Right ventricle myocardium superior (tissue), 1 donor: ENCODE measurements around the gene C1orf174. TPM values are rescaled to one million over a fixed set of nuclear protein-coding genes. Genes with fewer than 3 reads are reported as not detected.

Experiments used
- ATAC-seq: fragments of 200-7000 bp; cut with Tn5 transposase; one replicate; pipeline ENCODE4 v1.9.1; 2020; ENCODE audit warnings: mild to moderate bottlenecking; ENCODE audit not compliant: poor library complexity
- DNase-seq: peaks from one replicate; pipeline ENCODE4 v3.0.0-alpha.2; 2020
- intact Hi-C: fragments of 100-400 bp; cut with DNase I; formaldehyde crosslinking; loops from one replicate; pipeline ENCODE4 v1.11.2; 2022
- total RNA-seq: library from RNA; stranded (reverse); fragmentation: NEBNext Ultra II Directional; extraction: Animal tissue kit (Norgen Biotek cat#: 25700); gene quantifications from one replicate; pipeline ENCODE4 v1.2.1, GENCODE V29; 2021
- donor health status: DM: no; HTN: yes; CAD: no; lungs with severe emphysema.

Gene C1orf174
- total RNA-seq, 1 donor from 2014 or later = 12.6 TPM

DNA sequence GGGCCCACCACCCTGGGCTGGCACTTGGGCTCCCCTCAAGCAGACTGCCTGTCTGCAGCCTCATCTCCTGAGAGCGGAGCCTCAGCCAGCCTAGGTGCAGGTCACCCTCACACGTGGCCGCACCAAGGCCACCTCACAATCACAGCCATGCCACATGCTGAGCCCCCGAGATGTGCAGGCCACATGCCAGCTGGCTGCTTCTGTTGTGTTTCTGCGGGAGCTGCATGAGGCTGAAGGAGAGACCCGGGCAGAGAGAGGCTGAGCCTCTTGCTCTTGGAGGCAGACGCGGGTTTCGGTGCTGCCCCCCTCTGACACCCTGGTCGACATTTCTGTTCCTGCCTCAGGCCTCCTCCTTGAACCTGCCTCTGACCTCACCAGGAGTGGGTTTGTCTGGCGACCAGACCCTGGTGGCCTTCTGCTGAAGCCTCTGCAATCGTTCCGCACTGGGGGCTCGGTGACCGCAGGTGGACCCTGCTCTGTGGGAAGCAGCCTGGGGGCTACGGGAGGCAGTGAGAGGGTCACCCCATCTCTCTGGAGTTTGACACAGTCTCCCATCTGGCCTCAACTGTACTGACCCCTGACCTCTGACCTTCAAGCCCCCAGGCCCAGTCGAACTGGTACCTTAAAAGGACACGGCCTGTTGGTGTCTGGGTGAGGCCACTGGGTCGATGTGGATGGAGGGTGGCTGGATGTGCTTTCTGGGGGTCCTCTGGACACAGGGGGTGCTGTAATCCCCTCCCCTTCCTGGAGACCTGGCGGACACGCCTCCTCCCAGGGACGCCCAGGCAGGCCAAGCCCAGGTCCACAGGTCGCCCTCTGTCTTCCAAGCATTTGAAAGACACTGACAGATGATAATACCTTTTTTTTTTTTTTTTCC, 13.0 kb upstream of the C1orf174 start:
- DNase-seq = no peak
- intact Hi-C loops = loop anchor here (10.0 kb wide), 2 partner anchors 912 to 1832 kb away; no protein-coding TSS in a partner anchor
- ATAC-seq = no peak

DNA sequence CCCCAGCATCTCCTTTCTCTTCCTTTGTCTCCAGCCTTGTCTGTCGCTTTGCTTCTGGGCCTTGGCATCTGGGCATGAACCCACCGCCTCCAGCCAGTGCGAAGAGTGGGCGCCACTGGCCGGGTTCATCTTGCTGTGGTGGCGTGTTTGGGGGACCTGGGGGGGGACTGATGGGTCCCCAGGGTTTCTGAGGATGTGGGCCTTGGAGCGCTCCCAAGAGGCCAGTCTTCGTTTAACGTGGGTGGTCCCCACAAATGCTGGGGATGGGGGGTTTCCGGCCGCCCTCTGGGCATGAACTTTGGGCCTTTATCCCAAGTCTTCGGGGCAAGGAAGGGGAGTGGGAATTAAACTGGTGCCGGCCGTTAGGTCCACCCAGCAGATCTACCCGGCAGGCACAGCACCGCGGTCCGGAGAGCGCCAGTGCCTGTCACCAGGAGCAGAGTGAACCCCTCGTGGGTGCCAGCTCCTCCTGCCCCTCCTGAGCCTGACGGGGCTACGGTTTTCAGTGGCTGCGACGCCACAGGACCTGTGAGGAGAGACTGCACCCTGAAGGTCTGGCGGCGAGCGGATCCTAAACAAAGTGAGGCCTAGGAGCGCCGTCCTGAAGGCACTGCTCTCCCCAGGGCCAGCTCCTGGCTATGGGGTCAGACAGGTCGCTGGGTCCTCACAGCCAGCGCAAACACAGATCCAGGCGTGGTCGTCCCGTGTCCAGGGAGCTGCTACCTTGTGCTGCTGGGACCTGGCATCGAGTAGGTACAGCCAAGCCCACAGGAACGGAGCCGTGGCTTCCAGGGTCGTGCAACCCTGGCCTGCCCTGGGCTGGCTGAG, 12.1 kb upstream of the C1orf174 start:
- DNase-seq (no peak), ATAC-seq (no peak)
- intact Hi-C loops = loop anchor here (10.0 kb wide), 2 partner anchors 913 to 1833 kb away; no protein-coding TSS in a partner anchor

DNA sequence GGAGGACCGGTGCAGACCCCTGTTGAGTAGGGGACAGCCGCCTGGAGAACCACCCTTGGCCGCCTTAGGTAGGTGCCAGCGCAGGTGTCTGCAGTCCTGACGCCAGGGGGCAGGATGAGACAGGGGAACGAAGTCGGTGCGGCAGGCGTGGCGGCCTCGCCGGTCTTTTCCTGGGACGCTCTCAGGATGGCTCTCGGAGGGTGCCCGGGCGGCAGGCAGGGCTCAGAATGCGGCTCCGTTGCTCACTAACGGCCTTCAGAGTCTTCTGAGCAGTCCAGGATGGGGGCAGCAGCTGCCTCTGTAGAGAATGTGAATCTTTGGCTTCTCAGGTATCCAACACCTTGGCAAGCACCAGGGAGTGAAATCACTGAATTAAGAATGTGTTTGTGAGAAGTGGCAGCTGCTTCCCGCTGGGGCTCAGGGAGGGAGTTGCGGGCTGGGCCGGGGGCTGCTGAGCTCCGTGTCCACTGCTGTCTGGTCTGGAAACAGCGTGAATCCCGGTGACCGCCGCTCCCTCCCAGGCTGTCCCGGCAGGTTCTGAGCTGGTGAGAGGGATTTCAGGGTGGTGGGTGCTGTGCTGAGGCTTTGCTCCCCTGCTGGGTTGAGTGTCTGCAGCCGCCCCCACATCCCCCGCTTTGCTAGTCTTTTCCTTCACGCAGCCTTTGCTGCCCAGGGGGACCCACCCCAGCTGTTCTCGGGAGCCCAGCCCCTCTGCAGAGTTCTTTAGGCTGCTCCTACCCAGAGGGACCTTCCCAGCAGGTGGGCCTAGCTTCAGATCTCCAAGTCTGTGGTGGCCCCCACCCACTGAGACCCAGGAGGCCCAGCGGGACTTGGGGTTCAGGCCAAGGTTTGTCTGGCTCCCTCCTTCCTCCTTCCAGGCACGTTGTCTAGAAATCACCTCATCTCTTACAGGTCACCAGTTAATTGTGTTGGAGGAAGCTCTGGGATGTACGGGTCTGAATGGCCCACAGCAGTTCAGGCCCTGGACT, 11.1 kb upstream of the C1orf174 start:
- intact Hi-C loops = loop anchor here (10.0 kb wide), 2 partner anchors 914 to 1834 kb away; no protein-coding TSS in a partner anchor
- peak; percentile 83 for ATAC-seq
- peak; percentile 74 for DNase-seq

DNA sequence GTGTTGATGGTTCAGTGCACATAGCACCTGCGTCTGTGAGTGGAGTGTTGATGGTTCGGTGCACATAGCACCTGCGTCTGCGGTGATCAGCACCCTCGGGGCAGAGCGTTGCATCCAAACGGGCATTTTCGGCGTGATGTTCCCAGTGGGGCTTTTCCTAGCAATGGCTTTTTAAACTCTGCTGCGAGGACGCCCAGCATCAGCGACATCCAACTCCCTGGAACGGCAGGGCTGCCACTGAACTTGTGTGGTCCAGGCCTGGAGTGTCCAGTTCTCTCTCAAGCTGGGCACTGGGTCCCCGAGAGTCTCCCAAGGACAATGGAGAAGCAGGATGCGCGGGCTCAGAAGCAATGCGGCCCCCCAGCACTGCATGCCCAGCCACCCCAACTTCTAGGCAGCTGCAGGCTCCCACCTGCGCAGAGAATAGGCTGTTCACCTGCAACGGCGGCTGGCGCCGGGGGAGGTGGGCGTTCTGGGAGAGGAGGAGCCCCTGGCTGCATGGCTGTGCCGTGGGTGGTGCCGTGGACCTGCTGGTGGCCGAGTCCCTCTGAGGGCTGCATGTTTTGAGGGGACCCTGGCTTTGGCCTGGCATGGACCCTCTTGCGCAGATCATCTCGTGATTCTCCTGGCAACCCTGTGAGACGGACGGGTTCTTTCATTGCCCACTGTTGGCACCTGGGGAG, 10.1 kb upstream of the C1orf174 start:
- ATAC-seq (no peak), DNase-seq (no peak)
- intact Hi-C loops = loop anchor here (10.0 kb wide), 2 partner anchors 915 to 1835 kb away; no protein-coding TSS in a partner anchor

DNA sequence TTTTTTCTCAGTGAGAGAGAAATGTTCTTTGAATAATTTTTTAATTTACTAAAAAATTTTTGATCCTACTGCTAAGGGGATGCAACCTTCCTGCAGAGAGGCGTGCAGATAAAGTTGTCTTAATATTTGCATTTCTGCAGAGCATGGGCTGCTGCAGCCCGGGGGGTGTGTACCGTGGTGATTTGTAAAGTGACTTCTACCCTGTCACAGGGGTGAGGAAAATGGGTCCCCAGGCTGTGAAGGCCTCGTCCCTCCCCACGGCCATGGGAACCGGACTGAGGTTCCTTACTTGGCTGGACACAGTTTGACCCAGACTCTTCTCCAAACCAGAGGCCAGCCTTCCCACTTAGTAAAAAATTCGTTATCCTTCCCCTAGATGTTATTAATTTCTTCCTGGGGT, 9.5 kb upstream of the C1orf174 start:
- ATAC-seq = no peak
- intact Hi-C loops = loop anchor here (10.0 kb wide), 2 partner anchors 915 to 1835 kb away; no protein-coding TSS in a partner anchor
- no peak for DNase-seq

DNA sequence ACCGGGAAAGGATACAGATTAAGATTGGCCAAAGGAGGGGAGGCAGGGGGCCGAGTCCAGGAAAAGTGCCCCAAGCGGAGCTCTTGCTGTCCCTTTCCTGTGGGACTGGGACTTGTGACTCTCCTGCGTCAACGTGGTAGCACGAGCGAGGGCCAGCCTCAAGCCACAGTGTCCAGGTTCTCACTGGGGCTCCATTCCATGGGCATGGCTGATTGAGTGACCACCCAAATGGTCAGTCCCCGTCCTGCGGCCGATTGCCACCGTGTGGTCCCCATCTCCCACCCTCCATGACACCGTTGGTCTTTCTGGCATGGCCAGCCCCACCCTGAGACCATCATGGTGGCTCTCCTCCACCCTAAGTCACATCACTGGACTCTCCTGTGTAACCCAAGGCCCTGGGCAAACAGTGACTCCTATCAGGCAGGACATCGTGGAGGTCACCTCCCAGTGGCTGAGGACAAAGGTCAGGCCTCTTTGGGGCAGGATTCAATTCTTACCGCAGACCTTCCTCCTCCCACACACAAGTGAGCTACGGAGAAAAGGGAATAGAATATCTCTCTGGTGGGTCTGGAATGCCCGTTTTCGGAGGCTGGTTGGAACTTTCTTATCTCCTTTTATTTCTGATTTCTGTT, 8.9 kb upstream of the C1orf174 start:
- ATAC-seq (no peak), DNase-seq (no peak)
- intact Hi-C loops = no loop called here

DNA sequence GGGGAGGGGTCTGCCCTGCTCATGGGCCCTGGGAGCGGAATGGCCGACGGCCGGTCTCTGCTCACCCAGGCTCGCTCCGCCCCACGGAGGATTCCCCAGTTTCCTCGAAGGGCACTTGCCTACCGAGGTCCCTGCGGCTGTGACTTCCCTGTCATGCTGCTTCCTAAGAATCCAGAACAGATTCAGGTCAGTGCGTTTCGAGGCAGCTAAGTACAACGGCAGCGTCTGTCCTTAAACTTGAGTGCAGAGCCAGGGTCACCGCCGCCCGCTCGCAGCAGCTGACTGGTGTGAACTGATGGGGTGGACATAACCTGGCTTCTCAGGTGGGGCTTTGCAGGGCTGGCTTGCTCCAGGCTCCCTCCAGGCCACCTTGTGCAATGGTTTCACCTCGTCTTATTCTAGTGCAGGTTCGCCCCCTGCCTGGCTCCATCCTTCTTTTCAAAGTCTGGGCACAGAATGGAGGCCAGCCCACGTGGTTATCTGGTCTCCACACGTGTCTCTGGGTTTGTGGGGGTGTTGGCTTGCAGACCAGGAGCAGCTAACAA, 7.6 kb upstream of the C1orf174 start:
- intact Hi-C loops = no loop called here
- no peak for ATAC-seq
- no peak for DNase-seq

DNA sequence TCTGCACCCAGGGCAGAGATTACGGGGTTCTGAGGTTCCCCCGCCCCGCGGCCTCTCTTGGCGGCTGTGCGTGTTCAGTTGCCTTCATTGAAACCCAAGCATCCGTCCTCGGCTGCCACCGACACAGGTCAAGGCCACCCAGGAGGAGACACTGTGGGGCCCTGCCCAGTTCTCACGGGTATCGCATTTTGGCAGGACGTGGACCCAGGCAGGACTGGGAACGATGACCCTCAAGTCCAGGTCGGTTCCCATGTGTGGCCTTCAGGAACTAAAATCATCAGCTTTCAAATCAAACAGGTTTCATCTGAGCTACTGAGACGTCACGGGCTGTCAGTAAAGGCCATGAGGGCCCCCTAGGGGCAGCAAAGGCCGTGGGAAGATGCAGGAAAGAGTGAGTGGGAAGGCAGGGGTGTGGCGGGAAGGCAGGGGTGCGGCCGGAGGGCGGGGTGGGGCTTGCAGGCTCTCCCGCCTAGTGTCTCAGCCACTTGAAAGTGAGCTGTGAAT, 7.0 kb upstream of the C1orf174 start:
- no peak for ATAC-seq
- intact Hi-C loops = no loop called here
- peak; percentile 36 for DNase-seq

DNA sequence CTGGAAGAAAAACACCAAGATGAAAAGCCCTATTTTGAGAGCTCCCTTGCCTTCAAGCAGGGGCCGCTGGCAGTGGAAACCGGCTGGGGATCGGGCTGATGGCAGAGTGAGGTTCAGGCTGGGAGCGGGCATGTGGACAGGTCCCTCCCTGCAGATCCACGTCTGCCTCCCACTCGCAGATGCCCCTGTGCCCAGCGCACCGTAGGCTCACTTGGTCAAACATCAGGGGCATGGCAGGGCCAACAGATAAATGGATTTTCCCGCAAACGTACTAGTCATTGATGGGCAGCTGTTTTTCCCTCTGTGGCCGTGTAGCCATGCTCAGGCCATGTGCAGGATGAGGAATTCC, 6.6 kb upstream of the C1orf174 start:
- ATAC-seq = no peak
- DNase-seq = no peak
- intact Hi-C loops = no loop called here

DNA sequence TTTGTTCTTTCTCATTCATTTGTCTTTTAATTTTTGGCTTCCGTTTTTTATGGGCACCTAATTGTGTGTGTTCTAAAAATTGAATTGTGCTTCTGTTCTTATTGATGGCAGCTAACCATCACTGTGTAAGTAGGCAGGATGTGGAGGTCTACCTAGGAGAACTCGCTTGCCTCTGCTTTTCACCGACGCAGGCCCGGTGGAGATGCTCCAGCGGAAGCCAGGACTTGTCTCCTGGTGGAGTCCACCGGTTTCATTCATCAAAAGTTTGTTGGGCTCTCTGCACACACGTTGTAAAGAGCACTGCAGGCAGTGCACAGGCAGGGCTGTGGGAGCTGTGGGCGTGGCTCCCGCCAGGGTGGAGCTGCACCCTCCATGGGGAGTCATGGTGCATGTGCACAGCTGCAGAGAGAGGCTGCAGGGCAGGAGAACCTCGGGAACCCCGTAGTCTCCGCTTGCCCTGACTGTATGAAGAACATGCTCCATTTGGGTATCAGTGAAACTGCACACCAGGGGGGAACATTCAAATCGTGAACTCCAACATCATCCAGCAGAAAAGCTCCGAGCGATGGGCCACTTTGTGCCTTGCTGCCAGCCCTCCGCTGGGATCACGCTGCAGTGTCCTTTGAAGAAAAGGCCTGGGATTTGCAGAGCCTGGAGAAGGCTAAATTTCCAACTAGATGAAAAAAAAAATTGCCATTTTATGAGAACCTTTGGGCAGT, 6.0 kb upstream of the C1orf174 start:
- DNase-seq (no peak), ATAC-seq (no peak)
- intact Hi-C loops = no loop called here

DNA sequence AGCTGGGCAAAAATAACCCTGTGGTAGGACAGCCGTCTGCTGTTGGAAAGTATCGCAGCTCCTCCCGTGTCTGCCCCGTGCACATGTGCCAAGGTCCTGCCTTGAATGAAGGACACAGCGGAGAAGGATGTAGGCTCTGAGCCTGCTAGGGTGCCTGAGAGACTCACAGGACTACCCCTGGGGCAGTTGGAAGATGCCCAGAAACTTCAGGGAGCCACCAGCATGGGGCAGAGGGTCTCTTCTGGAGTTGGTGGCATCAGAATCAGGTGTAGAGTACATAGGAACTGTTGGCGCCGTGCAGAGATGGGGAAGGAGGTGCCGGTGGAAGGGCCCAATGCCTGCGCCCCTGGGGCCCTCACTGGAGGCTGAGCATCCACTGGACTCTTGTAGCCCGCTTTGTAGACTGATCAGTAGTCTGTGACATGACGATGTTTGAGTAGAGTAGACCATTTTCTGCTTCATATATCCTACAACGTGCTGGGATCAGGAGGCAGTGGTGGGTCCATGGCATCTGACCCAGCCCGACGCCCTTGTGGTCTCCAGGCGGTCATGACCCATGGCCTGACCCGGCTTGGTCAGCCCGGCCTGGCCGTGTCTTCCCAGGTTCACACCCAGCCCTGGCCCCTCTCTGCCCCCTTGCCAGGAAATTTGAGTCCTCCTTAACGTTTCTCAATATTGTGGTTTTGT, 5.3 kb upstream of the C1orf174 start:
- intact Hi-C loops = no loop called here
- peak; percentile 19 for DNase-seq

DNA sequence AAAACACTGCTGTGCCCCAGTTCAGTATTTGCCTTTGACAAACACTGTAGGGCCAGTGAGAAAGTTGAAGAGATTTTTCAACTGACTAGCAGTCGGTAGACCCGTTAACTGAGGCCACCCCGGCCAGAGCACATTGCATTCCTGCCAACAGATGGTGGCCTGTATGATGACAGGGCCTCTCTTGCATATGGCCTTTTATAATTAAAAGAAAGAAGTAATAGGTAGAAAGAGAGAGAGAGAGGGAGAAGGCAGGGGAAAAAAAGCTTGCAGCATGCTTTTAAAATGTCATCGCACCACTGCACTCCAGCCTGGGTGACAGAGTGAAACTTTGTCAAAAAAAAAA, 4.7 kb upstream of the C1orf174 start:
- intact Hi-C loops = no loop called here
- DNase-seq (peak; percentile 8), ATAC-seq (no peak)

More for the DNA sequence above, 5.3 kb upstream of the C1orf174 start:
- no peak for ATAC-seq

DNA sequence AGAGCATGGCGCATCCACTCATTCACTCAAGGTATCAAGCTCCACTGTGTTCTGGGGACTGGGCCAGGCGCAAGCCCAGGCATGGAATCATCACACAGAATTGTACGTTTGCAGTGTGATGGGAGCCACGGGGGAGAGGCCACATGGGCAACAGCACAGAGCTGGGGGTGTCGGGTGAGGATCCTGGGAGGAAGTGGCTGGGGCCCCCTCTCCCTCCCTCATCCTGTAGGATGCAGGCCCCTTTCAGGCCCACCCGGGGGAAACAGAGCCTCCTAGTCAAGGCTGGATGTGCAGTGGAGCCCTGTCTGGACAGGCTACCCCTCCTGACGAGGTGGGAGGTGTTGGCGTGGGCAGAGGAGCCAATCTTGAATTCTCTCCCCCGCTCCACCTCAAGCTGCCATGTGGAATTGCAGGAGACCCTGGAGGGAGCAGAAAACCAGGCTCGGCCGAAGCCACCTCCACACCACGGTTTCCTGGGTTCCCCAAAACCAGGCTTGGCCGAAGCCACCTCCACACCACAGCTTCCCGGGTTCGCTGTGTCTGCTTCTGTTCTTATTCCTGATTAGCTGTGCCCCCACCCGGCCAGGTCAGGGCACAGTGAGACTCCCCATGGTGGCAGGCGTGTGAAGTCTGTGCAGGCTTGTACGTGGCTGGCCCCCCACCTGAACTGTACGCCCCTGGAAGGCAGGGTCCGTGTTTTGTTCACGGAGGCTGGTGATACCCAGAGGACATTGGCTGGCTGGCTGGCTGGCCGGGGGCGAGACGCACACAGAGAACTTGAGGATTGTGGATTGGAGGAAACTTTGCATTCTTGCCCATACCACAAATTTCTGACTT, 4.2 kb upstream of the C1orf174 start:
- intact Hi-C loops = no loop called here
- ATAC-seq (no peak), DNase-seq (peak; percentile 32)

DNA sequence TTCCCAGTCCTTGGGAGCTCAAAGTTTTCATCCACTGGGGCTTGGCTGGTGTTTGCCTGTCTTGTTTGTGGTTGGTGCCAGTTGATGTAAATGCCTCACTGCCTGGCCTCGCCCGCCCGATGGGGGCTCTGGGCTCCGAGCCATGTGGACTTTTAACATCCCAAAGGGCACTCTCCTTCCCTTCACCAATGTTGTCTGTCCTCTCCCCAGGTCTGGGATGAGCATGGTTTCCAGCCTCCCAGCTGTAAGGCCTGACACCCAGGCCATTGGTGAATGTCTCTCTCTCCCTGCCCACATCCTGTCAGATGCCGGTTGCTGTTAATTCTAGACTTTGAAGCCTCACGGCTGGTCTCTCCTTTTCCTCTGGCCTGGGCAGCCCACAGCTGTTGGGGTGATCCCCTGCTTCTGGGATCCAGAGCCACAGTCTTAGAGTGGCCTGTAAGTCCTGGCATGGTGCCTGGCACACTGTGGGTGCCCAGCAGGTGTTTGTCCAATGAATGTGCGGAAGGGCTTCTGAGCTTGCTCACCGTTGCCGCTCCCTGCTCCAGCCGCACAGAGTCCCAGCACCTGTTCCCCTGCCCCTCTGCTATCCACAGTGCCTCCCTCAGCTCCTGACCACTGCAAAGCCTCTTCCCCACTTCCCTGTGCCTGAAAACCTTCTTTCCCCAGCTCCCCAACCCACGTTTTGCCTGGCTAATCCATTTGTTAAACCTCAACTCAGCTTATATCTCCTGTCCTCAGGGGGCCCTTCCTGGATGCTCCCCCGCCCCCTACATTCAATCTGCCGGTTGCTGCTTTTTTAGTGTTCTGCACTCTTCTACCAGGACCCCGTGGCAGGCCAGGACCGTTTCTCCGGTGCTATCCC, 3.3 kb upstream of the C1orf174 start:
- no peak for ATAC-seq
- peak; percentile 40 for DNase-seq
- intact Hi-C loops = no loop called here
